Right cardiac atrium (tissue), 5 donors: Measurements from ENCODE around the gene FCSK. TPM values are rescaled to one million over a fixed set of nuclear protein-coding genes. Genes with fewer than 3 reads are reported as not detected.
A peak's percentile ranks its signal among the peaks of the same experiment; 100 is the strongest.

Experiments
- ATAC-seq, 2 donors: fragments of 200-7000 bp; cut with Tn5 transposase; one replicate each; pipeline versions ENCODE4 v1.8.0 to v1.9.1; 2020; ENCODE audit warnings: moderate library complexity in 2 of 2, mild to moderate bottlenecking in 1 of 2
- DNase-seq, 3 donors: peaks; one replicate each; pipeline ENCODE4 v3.0.0-alpha.2; 2020
- H3K27ac ChIP-seq: one replicate; pipeline ENCODE4 v1.5.1; 2013; ENCODE audit warnings: mild to moderate bottlenecking, low read length, control low read depth, moderate library complexity
- H3K27me3 ChIP-seq: one replicate; pipeline ENCODE4 v1.6.1; 2013; ENCODE audit not compliant: control insufficient read depth, insufficient read depth
- H3K4me1 ChIP-seq: one replicate; pipeline ENCODE4 v1.6.1; 2013; ENCODE audit warnings: low read length; ENCODE audit not compliant: control insufficient read depth, insufficient read depth
- H3K4me3 ChIP-seq: one replicate; pipeline ENCODE4 v1.5.1; 2013; ENCODE audit warnings: low read length, control low read depth
- H3K9me3 ChIP-seq: one replicate; pipeline ENCODE4 v1.6.1; 2013; ENCODE audit warnings: low read length; ENCODE audit not compliant: control insufficient read depth
- WGBS: extraction: QIAGEN DNeasy Blood & Tissue Kit; methylation state at CpG from one replicate; pipeline ENCODE4 v1.1.7; 2013; 5-methylcytosine and 5-hydroxymethylcytosine counted together
- intact Hi-C, 4 donors: fragments of 100-400 bp; cut with DNase I; formaldehyde crosslinking; loops; one replicate each; pipeline versions ENCODE4 v1.11.0 to v1.14.0; 2022 to 2023
- polyA plus RNA-seq: library from polyadenylated mRNA; stranded (reverse); fragments of 200-250 nt; gene quantifications from one replicate; pipeline ENCODE4 v1.2.3, GENCODE V29; 2013
- total RNA-seq, 4 donors: library from RNA; stranded (reverse); fragmentation: NEBNext Ultra II Directional; extraction: Animal tissue kit (Norgen Biotek cat#: 25700); gene quantifications; one replicate each; pipeline ENCODE4 v1.2.1, GENCODE V29; 2021
- donor health status: healthy with polysubstance abuse.
- donor health status: DM: no; HTN: yes; CAD: no.
- donor health status: DM: no; HTN: no; CAD: no.
- donor health status: DM: no; HTN: yes; CAD: no; lungs with severe emphysema.
- donor health status: DM: yes; HTN: yes; CAD: no.

Gene FCSK
- total and polyA plus RNA-seq, 5 donors = 8.3 to 12.3 (median 11.3) TPM

DNA sequence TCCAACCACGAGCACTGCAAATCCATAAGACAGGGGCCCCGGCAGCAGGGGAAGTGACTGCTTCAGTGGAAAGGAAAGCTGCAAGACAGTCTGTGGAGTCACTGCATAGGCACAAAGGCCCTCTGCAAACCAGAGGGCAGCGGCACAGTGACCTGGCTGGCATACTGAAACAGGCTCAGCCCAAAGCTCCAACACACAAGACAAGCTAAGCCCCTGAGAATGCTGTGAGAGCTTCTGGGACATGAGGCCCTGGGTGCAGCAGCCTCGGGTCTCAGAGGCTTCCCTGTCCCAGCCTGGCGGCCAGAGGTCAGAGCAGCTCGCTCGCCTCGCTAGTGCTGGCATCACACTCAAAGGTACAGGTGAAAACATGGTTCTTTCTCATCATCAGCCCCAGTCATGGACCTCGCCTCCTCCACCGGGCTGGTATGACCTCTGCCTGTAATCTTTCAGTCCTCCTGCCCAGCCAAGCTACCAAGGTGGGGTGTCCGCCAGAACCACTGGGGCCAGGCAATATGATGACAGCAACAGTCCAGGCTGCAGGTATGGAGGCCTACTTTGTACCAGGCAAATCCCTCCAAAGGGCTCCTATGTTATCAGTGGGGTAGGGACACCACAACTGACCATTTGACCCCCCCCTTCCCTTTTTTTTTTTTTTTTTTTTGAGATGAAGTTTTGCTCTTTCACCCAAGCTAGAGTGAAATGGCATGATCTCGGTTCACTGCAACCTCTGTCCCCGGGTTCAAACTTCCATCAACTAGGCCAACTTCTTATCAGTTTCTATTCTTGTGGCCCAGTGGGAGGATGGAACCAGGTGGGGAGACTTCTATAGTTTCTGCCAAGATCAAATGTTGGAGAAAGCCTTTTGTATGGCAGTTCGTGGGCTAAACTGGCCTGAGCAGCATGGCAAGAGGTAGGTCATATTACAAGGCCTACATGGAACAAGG, 34.7 kb upstream of the FCSK start:
- no peak for DNase-seq
- ATAC-seq = no peak
- H3K9me3 ChIP-seq = no peaks in the 10 kb centered on the region
- intact Hi-C loops = no loop called here
- 72% methylated on average over 14 of the region's 14 CpGs for WGBS
- no peak overlapping the region for H3K27ac ChIP-seq
- H3K4me1 ChIP-seq = peaks cover 38% of the 10 kb centered on the region
- H3K4me3 ChIP-seq = no peak overlapping the region
- H3K27me3 ChIP-seq = no peaks in the 10 kb centered on the region

DNA sequence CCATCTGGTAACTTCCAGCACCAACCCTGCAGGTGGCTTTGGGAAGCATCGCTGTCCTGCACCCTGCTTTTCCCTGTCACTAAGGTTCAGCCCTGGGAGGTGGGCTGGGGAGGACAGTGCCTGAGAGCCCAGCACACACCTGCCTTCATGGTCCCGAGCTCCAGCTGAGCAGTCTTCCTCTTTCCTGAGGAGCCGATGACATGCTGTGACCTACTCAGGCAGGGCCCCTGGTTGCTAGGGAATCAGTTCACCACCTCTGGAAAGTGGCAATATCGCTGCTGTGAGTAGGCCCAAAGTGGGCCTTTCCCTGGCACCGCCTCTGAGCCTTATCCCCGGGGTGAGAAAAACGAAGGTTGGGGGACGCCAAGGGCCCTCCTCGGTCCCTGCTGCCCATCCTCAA, 33.4 kb upstream of the FCSK start:
- Histone ChIP-seq H3K9me3 (no peaks in the 10 kb centered on the region), H3K27me3 (no peaks in the 10 kb centered on the region), H3K4me3 (no peak overlapping the region), H3K4me1 (peaks cover 38% of the 10 kb centered on the region), H3K27ac (no peak overlapping the region)
- intact Hi-C loops = no loop called here
- 67% methylated on average over 9 of the region's 9 CpGs for WGBS
- DNase-seq (no peak), ATAC-seq (no peak)

DNA sequence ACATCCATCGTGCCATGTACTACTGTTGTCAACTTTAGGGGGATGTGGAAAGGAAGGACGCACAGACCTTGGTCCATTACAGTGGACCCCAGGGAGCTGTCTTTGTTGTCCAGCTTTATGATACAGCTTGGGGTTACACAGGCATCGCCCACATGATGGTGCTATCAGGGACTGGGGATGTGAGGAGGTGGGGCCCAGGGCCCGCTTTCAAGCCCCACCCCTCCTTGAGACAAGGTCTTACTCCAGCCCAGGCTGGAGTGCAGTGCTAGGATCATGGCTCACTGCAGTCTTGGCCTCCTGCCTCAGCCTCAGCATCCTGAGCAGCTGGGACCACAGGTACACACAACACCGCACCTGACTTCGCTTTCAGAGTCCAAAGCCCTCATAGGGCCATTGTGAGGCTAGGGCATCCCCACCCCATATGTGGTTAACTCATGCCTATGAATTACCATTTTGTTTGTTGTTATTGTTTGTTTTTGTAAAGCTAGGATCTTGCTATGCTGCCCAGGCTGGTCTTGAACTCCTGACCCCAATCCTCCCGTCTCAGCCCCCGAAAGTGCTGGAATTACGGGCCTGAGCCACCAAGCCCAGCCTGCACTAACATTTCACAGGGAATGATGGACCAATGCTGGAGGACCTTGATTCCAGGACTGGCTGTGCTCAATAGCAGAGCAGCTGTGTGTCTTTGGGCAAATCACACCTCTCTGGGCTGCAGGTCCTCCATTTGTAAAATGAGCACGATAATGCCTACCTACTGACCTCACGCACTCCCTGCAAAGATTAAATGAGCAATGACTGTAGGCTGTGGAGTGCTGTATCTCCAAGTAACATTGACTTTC, 32.7 kb upstream of the FCSK start:
- H3K27me3 ChIP-seq = no peaks in the 10 kb centered on the region
- H3K27ac ChIP-seq = no peak overlapping the region
- H3K4me1 ChIP-seq = peaks cover 38% of the 10 kb centered on the region
- WGBS = 85% methylated on average over 11 of the region's 11 CpGs
- no peak for ATAC-seq
- no peaks in the 10 kb centered on the region for H3K9me3 ChIP-seq
- DNase-seq = no peak
- intact Hi-C loops = no loop called here
- H3K4me3 ChIP-seq = no peak overlapping the region

DNA sequence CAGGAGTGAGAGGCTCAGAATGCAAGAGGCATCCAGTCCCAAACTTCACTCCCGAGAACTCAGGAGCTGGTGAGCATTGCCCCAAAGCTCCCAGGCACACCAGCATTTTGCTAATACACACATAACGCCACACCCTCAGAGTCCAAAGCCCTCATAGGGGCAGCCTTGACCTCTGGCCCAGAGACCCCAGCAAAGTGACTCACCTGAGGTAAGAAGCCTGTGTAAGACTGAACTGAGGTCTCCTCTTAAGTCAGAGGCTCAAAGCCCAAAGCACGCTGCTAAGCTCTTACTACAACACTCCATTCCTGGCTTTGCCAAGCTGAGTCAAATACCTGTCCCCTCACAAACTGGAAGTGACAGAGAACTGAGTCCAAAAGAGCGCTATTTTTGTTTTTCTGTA, 31.9 kb upstream of the FCSK start:
- Histone ChIP-seq H3K4me1 (peaks cover 39% of the 10 kb centered on the region), H3K4me3 (no peak overlapping the region), H3K27ac (no peak overlapping the region), H3K9me3 (no peaks in the 10 kb centered on the region), H3K27me3 (no peaks in the 10 kb centered on the region)
- ATAC-seq (no peak), DNase-seq (no peak)
- WGBS = 91% methylated on average over 4 of the region's 4 CpGs
- intact Hi-C loops = no loop called here

DNA sequence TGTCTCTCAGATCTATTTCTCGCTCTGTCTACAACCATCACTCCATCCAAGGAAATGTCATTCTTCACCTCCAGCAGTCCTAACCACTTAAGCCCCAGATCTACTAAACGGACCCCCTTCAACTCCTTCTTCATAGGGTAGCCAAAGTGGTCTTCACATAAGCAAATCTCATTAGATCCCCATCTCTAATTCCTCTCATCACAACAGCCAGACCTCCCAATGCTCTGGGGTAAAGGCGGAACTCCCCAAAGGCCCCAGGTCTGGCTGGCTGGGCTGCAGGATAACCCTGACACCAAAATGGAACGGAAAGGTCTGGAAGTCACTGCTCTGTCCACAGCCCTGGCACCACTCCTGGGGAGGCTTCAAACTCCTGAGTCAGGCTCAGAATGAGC, 26.6 kb upstream of the FCSK start:
- Histone ChIP-seq H3K4me1 (peaks cover 33% of the 10 kb centered on the region), H3K27me3 (no peaks in the 10 kb centered on the region), H3K9me3 (no peaks in the 10 kb centered on the region), H3K4me3 (no peak overlapping the region), H3K27ac (peak overlapping the region; percentile 90)
- DNase-seq (no peak), ATAC-seq (no peak)
- intact Hi-C loops = no loop called here
- WGBS = 18% methylated on average over 4 of the region's 4 CpGs

DNA sequence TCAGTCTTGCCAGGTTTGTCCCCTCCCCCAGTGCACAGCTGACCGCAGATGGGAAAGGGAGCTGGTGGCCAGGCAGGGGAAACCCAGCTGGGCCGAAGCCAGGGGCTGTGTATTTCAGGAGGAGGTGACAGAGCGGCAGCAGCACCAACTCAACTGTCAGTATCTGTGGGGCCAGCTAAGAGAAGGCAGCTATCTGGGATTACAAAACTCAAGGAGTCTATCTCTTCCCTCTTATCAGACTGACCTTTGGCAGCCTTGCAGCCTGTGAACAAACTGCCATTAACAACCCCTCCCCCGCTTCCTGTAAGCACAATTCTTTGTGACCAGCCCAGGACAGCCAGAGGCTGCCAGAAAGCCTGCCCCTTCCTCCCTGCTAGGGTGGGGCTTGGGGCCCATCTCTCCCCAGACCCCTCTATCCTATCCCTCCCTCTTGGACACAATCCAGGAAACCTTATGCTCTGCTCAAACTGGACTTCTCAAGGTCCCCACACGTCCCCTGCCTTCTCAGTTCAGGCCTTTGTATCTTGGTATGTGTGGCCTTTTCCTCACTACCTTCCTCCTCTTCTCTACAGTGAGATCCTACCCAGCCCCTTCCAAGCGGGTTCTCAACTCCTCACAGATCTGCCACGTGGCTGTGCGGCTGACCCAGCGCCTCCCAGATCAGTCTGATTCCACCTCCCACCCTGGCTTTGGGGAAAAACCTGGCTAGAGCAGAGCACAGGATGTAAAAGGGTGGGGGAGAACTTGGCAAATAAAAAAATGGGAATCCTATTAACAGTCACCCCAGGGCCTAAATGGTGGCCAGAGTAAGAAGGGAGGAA, 26.0 kb upstream of the FCSK start:
- ATAC-seq = peak; percentile 93 to 94
- intact Hi-C loops = no loop called here
- Histone ChIP-seq H3K27ac (peak overlapping the region; percentile 90), H3K4me1 (peaks cover 39% of the 10 kb centered on the region), H3K27me3 (no peaks in the 10 kb centered on the region), H3K9me3 (no peaks in the 10 kb centered on the region), H3K4me3 (no peak overlapping the region)
- peak; percentile 98 to 99 (median 98) for DNase-seq
- 3% methylated on average over 9 of the region's 9 CpGs for WGBS

DNA sequence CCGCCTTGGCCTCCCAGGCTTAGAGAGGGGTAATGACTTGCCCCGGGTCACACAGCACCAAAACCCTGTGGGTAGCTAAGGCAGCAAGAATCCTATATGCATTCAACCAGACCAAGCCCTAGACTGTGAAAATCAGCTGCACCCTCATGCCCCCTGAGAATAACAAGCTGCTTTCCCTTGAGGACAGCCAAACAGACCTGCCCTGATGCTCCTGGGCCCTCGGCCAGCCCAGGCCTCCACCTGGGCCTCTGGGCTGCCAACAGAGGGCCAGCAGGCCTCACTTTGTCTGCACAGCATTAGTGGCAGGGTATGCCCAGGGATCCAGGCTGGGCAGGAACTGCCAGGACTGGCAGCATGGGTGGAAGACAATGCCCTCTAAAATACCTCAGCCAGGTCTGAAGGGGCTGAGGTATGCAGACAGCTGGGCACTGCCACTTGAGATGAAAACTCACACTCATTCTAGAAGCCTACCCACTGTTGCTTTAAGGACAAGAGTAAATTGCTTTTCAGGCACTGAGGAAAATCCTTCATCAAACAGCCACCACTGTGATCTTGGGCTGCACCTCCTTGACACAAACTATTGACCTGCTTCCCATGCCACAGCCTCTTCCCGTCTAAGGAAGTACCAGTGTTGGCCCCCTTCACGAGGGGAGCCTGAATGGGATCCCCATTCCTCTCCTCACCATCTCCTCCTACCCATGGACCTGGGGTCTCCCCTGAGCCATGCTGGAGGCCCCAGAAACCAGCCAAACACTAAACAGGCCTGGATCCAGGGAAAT, 24.3 kb upstream of the FCSK start:
- Histone ChIP-seq H3K4me3 (no peak overlapping the region), H3K27ac (peak overlapping the region; percentile 41), H3K27me3 (no peaks in the 10 kb centered on the region), H3K9me3 (no peaks in the 10 kb centered on the region), H3K4me1 (peaks cover 47% of the 10 kb centered on the region)
- intact Hi-C loops = loop anchor here in 2 of 4 donors (10.0 kb wide), 1 partner anchor 45 kb away; no protein-coding TSS in a partner anchor
- ATAC-seq (no peak), DNase-seq (peak in 1 of 3 donors; percentile 38)
- WGBS = 70% methylated on average over 5 of the region's 5 CpGs

DNA sequence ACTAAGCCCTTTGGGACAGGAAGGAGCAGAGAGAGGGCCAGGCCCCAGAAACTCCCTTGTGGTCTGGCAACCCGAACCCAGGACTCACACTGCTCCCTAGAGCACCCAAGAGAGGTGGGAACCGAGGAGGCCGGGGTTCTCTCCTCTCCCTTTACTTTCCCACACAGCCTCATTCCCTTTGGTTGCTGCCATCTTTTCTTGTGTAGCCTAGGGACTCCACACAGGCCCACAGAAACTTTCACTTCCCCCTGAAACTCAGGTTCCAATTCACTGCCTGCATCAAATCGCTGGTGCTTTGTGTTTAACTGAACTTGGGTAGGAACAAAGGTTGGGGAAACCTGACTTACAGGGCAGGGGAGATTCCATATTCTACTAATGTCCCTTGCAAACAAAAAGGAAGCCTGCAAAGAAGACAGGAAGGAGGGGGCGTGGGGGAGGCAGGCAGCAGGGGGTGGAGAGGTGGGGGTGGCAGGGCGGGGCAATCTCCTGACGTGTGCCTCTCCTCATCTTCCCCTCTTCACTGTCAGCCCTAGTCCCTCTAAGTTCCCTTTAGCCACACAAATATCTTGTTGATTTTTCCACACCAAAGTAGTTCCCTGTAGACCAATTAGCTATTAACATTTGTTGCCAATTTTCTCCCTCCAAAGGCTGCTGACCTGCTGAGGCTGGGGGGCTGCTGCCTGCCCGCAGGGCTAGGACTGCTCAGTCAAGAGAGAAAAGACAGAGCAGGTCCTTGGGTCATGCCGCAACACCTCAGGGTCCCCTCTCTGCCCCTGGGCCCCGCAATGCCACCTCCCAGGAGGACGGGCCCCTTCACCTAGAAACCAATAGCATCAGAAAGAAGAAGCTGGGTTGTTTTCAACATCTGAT, 23.5 kb upstream of the FCSK start:
- peak overlapping the region; percentile 44 for H3K27ac ChIP-seq
- H3K4me1 ChIP-seq = peaks cover 47% of the 10 kb centered on the region
- H3K27me3 ChIP-seq = no peaks in the 10 kb centered on the region
- peak in 1 of 3 donors; percentile 58 for DNase-seq
- 47% methylated on average over 11 of the region's 11 CpGs for WGBS
- no peaks in the 10 kb centered on the region for H3K9me3 ChIP-seq
- no peak for ATAC-seq
- intact Hi-C loops = loop anchor here in 2 of 4 donors (10.0 kb wide), 1 partner anchor 46 kb away; no protein-coding TSS in a partner anchor
- H3K4me3 ChIP-seq = no peak overlapping the region

DNA sequence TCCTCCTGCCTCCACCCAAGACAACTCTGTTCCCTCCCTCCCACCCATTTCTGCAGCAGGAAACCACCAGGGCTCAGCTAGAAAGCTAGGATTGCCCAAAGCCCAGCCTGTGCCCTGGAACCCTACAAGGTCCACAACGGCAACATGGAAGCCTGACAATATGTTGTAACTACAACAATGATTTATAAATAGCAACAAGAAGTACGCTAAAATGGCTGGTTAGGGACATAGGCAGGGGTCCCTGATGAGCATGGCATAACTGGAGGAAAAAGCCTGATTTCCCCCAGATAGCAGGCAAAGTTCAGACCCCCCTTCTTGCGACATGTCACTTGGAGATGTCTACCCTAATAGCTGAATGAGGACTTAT, 22.1 kb upstream of the FCSK start:
- no peaks in the 10 kb centered on the region for H3K27me3 ChIP-seq
- DNase-seq = peak in 1 of 3 donors; percentile 11
- intact Hi-C loops = loop anchor here in 2 of 4 donors (10.0 kb wide), 1 partner anchor 48 kb away; no protein-coding TSS in a partner anchor
- ATAC-seq = no peak
- no peaks in the 10 kb centered on the region for H3K9me3 ChIP-seq
- H3K4me1 ChIP-seq = peaks cover 53% of the 10 kb centered on the region
- peak overlapping the region; percentile 63 for H3K27ac ChIP-seq
- H3K4me3 ChIP-seq = no peak overlapping the region
- WGBS = 29% methylated on average over 3 of the region's 3 CpGs
